ENCODE data around the gene MOV10L1. TPM values are rescaled to one million over a fixed set of nuclear protein-coding genes. Genes with fewer than 3 reads are reported as not detected.

MOV10L1 gene
- total and polyA plus RNA-seq, 2 donors (not counting 3 experiments of a cell fraction or from before 2014, with no cell fraction given) = 27.6 to 37.6 TPM

DNA sequence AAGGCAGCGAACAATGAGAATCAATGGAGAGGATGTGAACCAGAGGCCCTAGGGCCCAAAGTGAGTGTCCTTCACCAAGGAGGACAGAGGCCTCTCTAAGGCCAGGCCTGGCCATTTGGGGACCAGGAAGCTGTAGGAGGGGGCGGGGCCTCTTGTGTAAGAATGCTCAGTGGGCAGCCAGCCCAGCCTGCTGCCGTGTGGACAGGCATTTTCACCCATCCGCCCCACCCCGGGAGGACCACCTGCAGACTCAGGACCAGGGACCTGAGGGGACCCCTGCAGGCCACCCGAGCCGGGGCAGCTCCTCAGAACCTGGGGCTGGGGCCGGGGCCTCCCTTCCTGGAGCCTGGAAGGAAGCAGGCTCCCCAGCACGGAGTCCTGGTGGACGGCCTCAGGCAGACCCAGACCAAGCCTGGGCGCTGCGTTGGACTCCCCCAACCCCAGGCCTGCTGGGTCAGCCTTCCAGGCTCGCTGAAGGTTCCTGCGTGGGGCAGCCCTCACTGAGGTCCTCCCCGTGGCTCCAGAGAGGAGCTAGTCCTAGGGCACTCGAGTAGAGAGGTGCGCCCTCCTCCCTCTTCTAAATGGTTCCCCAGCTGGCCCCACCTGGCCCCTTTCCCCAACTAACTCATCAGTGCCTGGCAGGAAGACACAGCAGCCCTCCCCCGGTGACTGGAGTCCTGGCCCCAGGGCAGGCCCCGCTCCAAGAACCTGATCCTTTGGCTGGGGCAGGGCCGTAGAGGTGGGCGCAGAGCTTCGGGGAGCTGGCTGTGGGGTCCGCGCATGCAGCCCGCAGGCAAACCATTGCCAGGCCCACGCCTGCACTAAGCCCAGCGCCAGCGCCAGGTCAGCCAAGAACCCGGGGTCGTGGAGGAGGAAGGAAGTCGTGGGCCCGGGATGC is 94.4 kb downstream of the MOV10L1 start:
- no peak overlapping the region for H3K9ac ChIP-seq (replicated peaks; ENCODE audit: extremely low read depth, insufficient read depth, low read length)
- H2AFZ ChIP-seq (ENCODE audit: low read depth, low read length) = peak overlapping the region; percentile 92
- H3K27ac ChIP-seq (ENCODE audit: insufficient read depth, low read depth, low read length) = no peak overlapping the region
- no peaks in the 10 kb centered on the region for H3K27me3 ChIP-seq (ENCODE audit: control insufficient read depth in 2 of 2, insufficient read depth in 2 of 2, low read length in 2 of 2)
- H3K4me2 ChIP-seq (ENCODE audit: insufficient read depth, low read length) = no peak overlapping the region
- no TSS peak for BruUV-seq (replicated peaks)
- no peak for FAIRE-seq
- ChIA-PET CTCF (interaction anchor here (1.2 kb wide), 2 partner anchors 35 to 154 kb away, joined by 5 to 6 read pairs; no protein-coding TSS in a partner anchor), POLR2A (no interaction called here)
- dilution Hi-C loops (cut with MboI; ENCODE audit: extremely low pct_ligation_motif_present, low sequenced_read_pairs) = no loop called here
- H4K20me1 ChIP-seq (replicated peaks; ENCODE audit: control insufficient read depth, extremely low read depth, insufficient read depth, low read length) = no peaks in the 10 kb centered on the region
- TF ChIP-seq FOS (IDR thresholded peaks at IDR 0.05; ENCODE audit: borderline replicate concordance, insufficient read depth, low read length) (no peak), POLR2AphosphoS5 (IDR thresholded peaks at IDR 0.05; ENCODE audit: insufficient read depth, low read depth, low read length) (no peak), MYC (IDR thresholded peaks at IDR 0.05; ENCODE audit: low read depth, low read length) (no peak), EZH2 (IDR thresholded peaks at IDR 0.05; ENCODE audit: borderline replicate concordance, low read depth, low read length, severe bottlenecking) (no peak), CTCF (IDR thresholded peaks at IDR 0.05; ENCODE audit: extremely low read depth in 1 of 2, insufficient read depth in 1 of 2, low read depth in 1 of 2, low read length in 2 of 2) (no peak), JUN (IDR thresholded peaks at IDR 0.05; ENCODE audit: borderline replicate concordance, insufficient read depth, insufficient read length, low read depth) (no peak), POLR2A (IDR thresholded peaks at IDR 0.05; ENCODE audit: low read depth, low read length) (no peak), GATA2 (IDR thresholded peaks at IDR 0.05; ENCODE audit: insufficient read depth, insufficient read length, low read depth, low read length) (no peak)
- TF ChIP-seq, protein P1, sequence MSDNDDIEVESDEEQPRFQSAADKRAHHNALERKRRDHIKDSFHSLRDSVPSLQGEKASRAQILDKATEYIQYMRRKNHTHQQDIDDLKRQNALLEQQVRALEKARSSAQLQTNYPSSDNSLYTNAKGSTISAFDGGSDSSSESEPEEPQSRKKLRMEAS (IDR thresholded peaks at IDR 0.05; ENCODE audit: insufficient read depth, insufficient read length) = no peak
- intact Hi-C loops (cut with micrococcal nuclease) = no loop called here
- peaks cover 19% of the 10 kb centered on the region for H3K4me1 ChIP-seq (ENCODE audit: control insufficient read depth, extremely low read depth, insufficient read depth, low read length)
- no peak overlapping the region for H3K4me3 ChIP-seq (replicated peaks in 1 of 3; ENCODE audit: insufficient read depth in 1 of 3, low read depth in 1 of 3, low read length in 3 of 3)
- no peaks in the 10 kb centered on the region for H3K9me3 ChIP-seq (replicated peaks; ENCODE audit: control insufficient read depth, insufficient read depth, low read length)
- no peaks in the 10 kb centered on the region for H3K9me1 ChIP-seq (replicated peaks; ENCODE audit: control insufficient read depth, extremely low read depth, insufficient read depth, low read length)
- DNase-seq (ENCODE audit: low read depth, low spot score) = no peak
- H3K79me2 ChIP-seq (ENCODE audit: control insufficient read depth, insufficient read depth, low read length) = peaks cover 32% of the 10 kb centered on the region
- no peaks in the 10 kb centered on the region for H3K36me3 ChIP-seq (ENCODE audit: control insufficient read depth in 2 of 2, extremely low read depth in 1 of 2, insufficient read depth in 2 of 2, low read length in 2 of 2)

Data from endothelial cell of umbilical vein (primary cell).